ENCODE results near the gene NXPE3.

NXPE3 gene

DNA sequence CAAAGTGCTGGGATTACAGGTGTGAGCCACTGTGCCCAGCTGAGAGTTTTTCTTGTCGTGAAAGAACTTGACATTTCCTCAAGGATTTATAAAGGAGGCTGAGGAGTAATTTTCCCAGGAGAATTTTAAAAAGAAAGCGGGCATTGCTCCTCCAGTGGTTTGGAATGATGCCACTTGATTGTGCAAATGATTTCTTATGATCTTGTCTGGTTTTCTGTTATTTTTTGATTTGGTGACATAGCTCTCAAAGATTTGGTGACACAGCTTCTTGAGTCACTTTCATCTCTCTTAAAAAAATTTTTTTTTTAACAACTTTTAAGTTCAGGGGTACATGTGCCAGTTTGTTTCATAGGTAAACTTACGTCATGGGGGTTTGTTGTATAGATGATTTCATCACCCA lies 45.7 kb downstream of the NXPE3 start:
- peaks cover 12% of the 10 kb centered on the region; the same call in 1 of the 2 replicates for H3K36me3 ChIP-seq
- no peak overlapping the region for H3K4me3 ChIP-seq (ENCODE audit: low read depth, low read length)
- DNase-seq, result no peak
- H3K4me1 ChIP-seq, result peaks cover 8% of the 10 kb centered on the region
- no peaks in the 10 kb centered on the region for H3K9me3 ChIP-seq
- H3K27me3 ChIP-seq, result no peaks in the 10 kb centered on the region
- TF ChIP-seq, protein P1, sequence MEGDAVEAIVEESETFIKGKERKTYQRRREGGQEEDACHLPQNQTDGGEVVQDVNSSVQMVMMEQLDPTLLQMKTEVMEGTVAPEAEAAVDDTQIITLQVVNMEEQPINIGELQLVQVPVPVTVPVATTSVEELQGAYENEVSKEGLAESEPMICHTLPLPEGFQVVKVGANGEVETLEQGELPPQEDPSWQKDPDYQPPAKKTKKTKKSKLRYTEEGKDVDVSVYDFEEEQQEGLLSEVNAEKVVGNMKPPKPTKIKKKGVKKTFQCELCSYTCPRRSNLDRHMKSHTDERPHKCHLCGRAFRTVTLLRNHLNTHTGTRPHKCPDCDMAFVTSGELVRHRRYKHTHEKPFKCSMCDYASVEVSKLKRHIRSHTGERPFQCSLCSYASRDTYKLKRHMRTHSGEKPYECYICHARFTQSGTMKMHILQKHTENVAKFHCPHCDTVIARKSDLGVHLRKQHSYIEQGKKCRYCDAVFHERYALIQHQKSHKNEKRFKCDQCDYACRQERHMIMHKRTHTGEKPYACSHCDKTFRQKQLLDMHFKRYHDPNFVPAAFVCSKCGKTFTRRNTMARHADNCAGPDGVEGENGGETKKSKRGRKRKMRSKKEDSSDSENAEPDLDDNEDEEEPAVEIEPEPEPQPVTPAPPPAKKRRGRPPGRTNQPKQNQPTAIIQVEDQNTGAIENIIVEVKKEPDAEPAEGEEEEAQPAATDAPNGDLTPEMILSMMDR (IDR thresholded peaks at IDR 0.05; ENCODE audit: low read depth, low read length), result no peak

DNA sequence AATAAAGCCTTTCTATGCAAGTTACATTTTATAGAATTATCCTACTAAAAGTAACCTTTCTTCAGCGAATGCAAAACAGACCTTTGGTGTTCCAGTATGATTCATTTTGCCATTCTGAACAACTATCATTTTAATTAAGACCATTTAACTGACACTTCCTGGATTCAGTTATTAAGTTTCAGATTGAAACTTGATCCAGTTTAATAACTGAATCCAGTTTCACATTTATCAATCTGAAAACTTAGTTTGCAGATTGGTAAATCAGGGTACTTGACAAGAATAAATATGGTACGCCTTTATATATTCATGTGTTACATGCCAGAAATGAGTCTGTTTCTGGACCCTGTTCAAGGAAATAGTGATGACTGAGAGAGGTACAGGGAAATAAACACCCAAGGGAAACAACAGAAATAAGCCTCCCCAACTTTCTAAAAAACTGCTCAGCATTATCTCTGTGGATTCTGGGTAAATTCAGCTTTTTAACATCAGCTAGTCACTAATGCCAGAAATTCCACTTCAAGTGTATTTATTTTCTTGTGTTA lies 47.0 kb downstream of the NXPE3 start:
- Histone ChIP-seq H3K4me3 (ENCODE audit: low read depth, low read length) (no peak overlapping the region), H3K27me3 (no peaks in the 10 kb centered on the region), H3K9me3 (no peaks in the 10 kb centered on the region), H3K36me3 (0 out of 2 replicates have a peak, but pooled peaks cover 5% of the 10 kb centered on the region), H3K4me1 (peaks cover 8% of the 10 kb centered on the region)
- DNase-seq, result no peak
- TF ChIP-seq, protein P1 (IDR thresholded peaks at IDR 0.05; ENCODE audit: low read depth, low read length), result no peak

DNA sequence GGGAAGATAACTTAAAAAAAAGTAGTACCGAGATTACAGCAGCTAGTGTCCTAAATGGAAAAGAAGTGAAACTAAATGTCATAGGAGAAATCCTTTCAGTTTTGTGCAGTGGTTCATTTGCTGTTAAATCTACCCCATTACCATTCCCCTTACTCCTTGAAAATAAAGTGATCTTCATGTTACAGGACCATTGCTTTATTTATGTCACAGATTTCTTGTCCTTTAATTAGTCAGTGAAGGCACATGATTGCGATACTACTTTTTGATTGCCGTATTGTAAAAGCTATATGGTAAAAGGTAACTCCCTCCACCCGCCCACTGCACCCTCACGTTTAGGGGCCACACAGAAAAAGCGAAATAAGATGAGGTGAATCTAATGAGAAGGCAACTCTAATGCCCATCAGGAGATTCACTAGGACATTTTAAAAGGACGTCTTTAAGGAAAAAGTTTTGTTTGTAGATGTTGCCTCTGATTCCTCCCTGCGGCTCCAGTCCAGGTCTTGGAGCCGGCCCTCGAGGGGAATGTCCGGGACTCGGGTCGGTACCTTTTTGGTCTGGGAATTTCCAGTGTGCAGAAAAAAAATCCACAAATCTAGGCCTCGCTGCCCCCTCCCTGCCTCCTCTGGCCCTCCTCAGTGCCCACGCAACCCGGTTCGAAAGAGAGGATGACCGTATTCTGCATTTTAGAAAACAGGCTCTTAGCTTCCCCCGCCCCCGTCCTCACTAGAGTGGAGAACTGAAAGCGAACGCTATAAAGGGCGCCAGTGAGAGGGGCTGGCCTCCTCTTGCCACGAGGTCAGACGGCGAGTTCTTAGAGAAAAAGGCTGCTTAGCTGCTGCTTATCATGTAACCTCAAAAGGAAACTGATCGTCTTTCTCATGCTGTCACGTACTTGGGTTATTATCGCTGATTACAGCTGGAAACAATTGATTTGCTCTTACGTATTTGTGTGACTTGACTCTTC lies 48.5 kb downstream of the NXPE3 start:
- H3K27me3 ChIP-seq, result no peaks in the 10 kb centered on the region
- H3K36me3 ChIP-seq, result 0 out of 2 replicates have a peak, but pooled peaks cover 5% of the 10 kb centered on the region
- DNase-seq, result peak; percentile 53
- peaks cover 8% of the 10 kb centered on the region for H3K4me1 ChIP-seq
- H3K4me3 ChIP-seq (ENCODE audit: low read depth, low read length), result peak overlapping the region; percentile 64
- H3K9me3 ChIP-seq, result no peaks in the 10 kb centered on the region
- TF ChIP-seq, protein P1 (IDR thresholded peaks at IDR 0.05; ENCODE audit: low read depth, low read length), result no peak

DNA sequence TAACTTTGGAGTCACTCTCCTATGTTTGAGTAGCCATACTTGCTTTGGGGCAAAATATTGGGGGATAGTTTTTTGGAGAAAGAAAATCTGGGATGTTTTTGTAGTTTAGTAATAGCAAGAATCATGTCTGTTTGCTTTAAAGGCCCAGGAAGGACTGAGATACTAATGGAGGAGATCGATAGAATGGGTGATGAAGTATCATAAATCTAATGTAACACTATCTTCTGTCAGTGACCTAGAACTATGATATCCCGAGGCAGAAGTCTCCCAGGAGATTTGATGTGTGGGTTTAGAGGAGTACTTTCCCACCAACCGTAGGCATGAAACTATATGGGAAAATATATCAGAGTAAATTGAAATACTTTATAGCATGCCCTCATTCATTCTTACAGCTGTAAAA lies 49.3 kb downstream of the NXPE3 start:
- DNase-seq, result no peak
- Histone ChIP-seq H3K9me3 (no peaks in the 10 kb centered on the region), H3K27me3 (no peaks in the 10 kb centered on the region), H3K36me3 (0 out of 2 replicates have a peak, but pooled peaks cover 5% of the 10 kb centered on the region), H3K4me3 (ENCODE audit: low read depth, low read length) (peak overlapping the region; percentile 64), H3K4me1 (peaks cover 8% of the 10 kb centered on the region)
- TF ChIP-seq, protein P1 (IDR thresholded peaks at IDR 0.05; ENCODE audit: low read depth, low read length), result no peak

DNA sequence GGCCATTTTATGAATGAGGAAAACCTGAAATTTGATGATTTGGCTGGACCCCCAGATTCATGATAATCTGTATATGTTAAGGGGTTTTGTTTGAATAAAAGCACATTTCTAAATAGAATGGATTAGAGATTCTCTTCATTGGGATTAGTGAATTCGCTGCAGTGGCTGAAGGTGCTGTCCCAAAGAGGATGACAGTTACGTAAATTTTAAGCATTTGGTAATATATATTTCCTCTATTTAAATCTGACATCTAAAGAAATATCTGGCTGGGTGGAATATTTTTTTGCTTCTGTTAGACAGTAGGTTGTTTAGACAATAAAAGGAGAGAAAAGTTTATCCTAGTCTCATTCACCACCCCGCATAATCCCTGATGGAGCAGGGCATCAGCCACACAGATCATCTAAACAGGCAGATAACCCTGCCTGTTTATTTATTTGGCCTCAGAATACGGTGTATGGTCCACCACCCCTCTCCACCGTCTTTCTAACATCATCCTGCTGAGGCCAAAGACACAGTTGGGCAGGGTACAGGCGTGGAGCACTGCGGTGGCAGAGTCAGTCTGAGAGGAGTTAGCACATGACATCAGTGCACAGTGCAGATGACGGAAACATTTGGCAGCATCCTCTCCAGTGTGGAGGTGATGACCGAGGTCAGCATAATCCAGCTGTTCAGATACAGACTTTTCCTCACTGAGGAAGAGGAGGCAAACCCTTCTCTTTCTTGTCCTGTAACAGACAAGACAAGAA lies 49.9 kb downstream of the NXPE3 start:
- Histone ChIP-seq H3K9me3 (no peaks in the 10 kb centered on the region), H3K4me3 (ENCODE audit: low read depth, low read length) (no peak overlapping the region), H3K36me3 (0 out of 2 replicates have a peak, but pooled peaks cover 5% of the 10 kb centered on the region), H3K4me1 (peaks cover 8% of the 10 kb centered on the region), H3K27me3 (no peaks in the 10 kb centered on the region)
- no peak for DNase-seq
- TF ChIP-seq, protein P1 (IDR thresholded peaks at IDR 0.05; ENCODE audit: low read depth, low read length), result no peak

Data from BE2C (cell line).